Testis (tissue), 2 donors: ENCODE measurements around the gene EFCAB13.

Experiments used
- CTCF ChIP-seq, 3 experiments: fragments of 450-650 bp in 2 of 3; fragments of 200-600 bp in 1 of 3; sonication (generic) in 1 of 3; IDR thresholded peaks; one replicate each; pipeline ENCODE4 v1.5.1; 2016 to 2019; ENCODE audit warnings: antibody characterized with exemption in 3 of 3, mild to moderate bottlenecking in 2 of 3, moderate library complexity in 1 of 3
- POLR2A ChIP-seq: fragments of 450-650 bp; IDR thresholded peaks from one replicate; pipeline ENCODE4 v1.6.1; 2017; ENCODE audit warnings: antibody characterized with exemption, mild to moderate bottlenecking, moderate library complexity

DNA sequence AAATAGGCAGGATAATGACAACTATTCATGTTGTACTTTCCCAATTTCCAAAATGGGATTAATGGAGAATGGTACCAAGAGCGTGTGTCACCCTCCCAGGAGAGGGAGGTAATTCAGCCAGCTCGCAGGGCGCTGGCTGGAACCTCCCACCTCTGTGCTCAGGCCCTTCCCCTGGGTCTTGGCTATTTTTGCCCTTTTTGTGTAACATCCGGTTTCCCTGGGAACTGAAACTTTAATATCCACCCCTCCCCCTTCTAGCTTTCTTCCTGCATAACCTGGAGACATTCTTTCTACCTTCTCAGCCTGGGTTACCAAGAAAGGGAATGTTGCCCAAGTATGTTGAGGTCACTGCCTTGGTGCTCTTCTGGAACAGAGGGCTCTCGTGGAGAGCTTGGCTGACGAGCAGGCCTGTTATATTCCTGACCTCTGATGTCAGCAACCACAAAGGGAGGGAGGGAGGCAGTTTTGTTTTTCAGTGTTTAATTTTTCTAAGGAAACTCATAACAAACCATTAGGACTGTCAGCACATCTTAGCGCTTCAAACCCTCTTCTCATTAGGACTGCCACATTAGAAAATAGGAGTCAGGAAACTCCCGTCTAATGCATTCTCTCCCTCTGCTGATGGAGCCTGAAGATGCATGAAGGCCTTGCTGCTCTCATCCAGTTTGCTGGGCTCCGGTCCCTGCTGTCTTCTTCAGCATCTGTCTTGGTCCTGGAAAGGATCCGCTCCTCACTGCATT lies 44.5 kb upstream of the EFCAB13 start:
- TF ChIP-seq CTCF (IDR thresholded peaks at IDR 0.05) (no peak), POLR2A (no peak)
